H1 (cell line): Measurements from ENCODE around the gene UBR2.
A peak's percentile ranks its signal among the peaks of the same experiment; 100 is the strongest.

Source experiments
- CEBPB ChIP-seq: IDR thresholded peaks from 2 replicates; pipeline ENCODE4 v1.6.1; 2012; ENCODE audit warnings: low read depth, low read length
- CREB1 ChIP-seq: IDR thresholded peaks from 2 replicates; pipeline ENCODE4 v1.6.1; 2012; ENCODE audit warnings: inconsistent platforms
- CTCF ChIP-seq, 3 experiments: IDR thresholded peaks; 1 replicate in 2 of 3; 2 replicates in 1 of 3; pipeline versions ENCODE4 v1.5.1 to v1.6.1; 2011; ENCODE audit warnings: low read length in 3 of 3, mild to moderate bottlenecking in 3 of 3, inconsistent platforms in 2 of 3, low read depth in 1 of 3, moderate library complexity in 1 of 3; ENCODE audit not compliant: insufficient read depth in 1 of 3; ENCODE audit errors: control extremely low read depth in 1 of 3
- HDAC2 ChIP-seq, 2 experiments: fragments of 300-600 bp in 1 of 2; sonication (generic) in 1 of 2; IDR thresholded peaks; 2 replicates each; pipeline ENCODE4 v1.6.1; 2011 to 2012; ENCODE audit warnings: low read depth in 2 of 2, low read length in 2 of 2, mild to moderate bottlenecking in 2 of 2, moderate library complexity in 2 of 2, borderline replicate concordance in 1 of 2, inconsistent platforms in 1 of 2
- NRF1 ChIP-seq: IDR thresholded peaks from 2 replicates; pipeline ENCODE4 v1.6.1; 2011; ENCODE audit warnings: mild to moderate bottlenecking, low read depth, low read length, improper control_type of control experiment
- POLR2A ChIP-seq, 2 experiments: IDR thresholded peaks; 1 replicate in 1 of 2; 2 replicates in 1 of 2; pipeline ENCODE4 v1.6.1; 2011; ENCODE audit warnings: low read depth in 2 of 2, low read length in 2 of 2, mild to moderate bottlenecking in 2 of 2; ENCODE audit errors: control extremely low read depth in 1 of 2
- RFX5 ChIP-seq: IDR thresholded peaks from 2 replicates; pipeline ENCODE4 v1.6.1; 2011; ENCODE audit warnings: low read depth, low read length, improper control_type of control experiment, borderline replicate concordance
- RNF2 ChIP-seq: fragments of 200-900, 300-1000 bp; sonication (generic); IDR thresholded peaks from 2 replicates; pipeline ENCODE4 v1.7.1; 2016; ENCODE audit warnings: borderline replicate concordance, low read depth, mild to moderate bottlenecking, antibody characterized with exemption, low read length; ENCODE audit not compliant: poor library complexity, severe bottlenecking; ENCODE audit errors: missing control alignments
- SP1 ChIP-seq: IDR thresholded peaks from 2 replicates; pipeline ENCODE4 v1.6.1; 2011; ENCODE audit warnings: low read depth, low read length
- SP2 ChIP-seq: IDR thresholded peaks from 2 replicates; pipeline ENCODE4 v1.6.1; 2012; ENCODE audit warnings: mild to moderate bottlenecking, low read length, inconsistent platforms
- TAF1 ChIP-seq: IDR thresholded peaks from 2 replicates; pipeline ENCODE4 v1.6.1; 2011; ENCODE audit warnings: mild to moderate bottlenecking, low read depth, low read length
- TCF12 ChIP-seq: IDR thresholded peaks from 2 replicates; pipeline ENCODE4 v1.6.1; 2011; ENCODE audit warnings: low read depth, mild to moderate bottlenecking, low read length
- USF2 ChIP-seq: IDR thresholded peaks from 2 replicates; pipeline ENCODE4 v1.6.1; 2011; ENCODE audit warnings: low read length, improper control_type of control experiment
- TF ChIP-seq, protein P1 (sequence below): IDR thresholded peaks from 2 replicates; pipeline ENCODE4 v1.6.1; 2012; ENCODE audit warnings: inconsistent platforms

- TF ChIP-seq CEBPB: no peak
- TF ChIP-seq POLR2A (IDR thresholded peaks at IDR 0.05; ENCODE audit: control extremely low read depth in 1 of 2, low read depth in 2 of 2, low read length in 2 of 2): no peak
- TF ChIP-seq, protein P1, sequence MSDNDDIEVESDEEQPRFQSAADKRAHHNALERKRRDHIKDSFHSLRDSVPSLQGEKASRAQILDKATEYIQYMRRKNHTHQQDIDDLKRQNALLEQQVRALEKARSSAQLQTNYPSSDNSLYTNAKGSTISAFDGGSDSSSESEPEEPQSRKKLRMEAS: no peak
- TF ChIP-seq RNF2: no peak
- TF ChIP-seq NRF1: no peak
- TF ChIP-seq SP1: no peak
- TF ChIP-seq CTCF (IDR thresholded peaks at IDR 0.05; ENCODE audit: control extremely low read depth in 1 of 3, insufficient read depth in 1 of 3, low read depth in 1 of 3, low read length in 3 of 3): peak in 2 of 3 experiments; percentile 75 to 93; a peak in 3 of 4 replicates
- TF ChIP-seq HDAC2 (IDR thresholded peaks at IDR 0.05; ENCODE audit: borderline replicate concordance in 1 of 2, low read depth in 2 of 2, low read length in 2 of 2): peak in 1 of 2 experiments; percentile 54; a peak in 1 of 4 replicates
- no peak for TF ChIP-seq SP2
- no peak for TF ChIP-seq TCF12
- no peak for TF ChIP-seq TAF1
- no peak for TF ChIP-seq RFX5
- TF ChIP-seq USF2: no peak
- no peak for TF ChIP-seq CREB1
Measured at GRCh38 chr6:42532038-42532669, 31.7 kb upstream of the UBR2 start.
